Stimulated activated CD8-positive, alpha-beta memory T cell treated with anti-CD3 and anti-CD28 coated beads, Interleukin-12 subunit alpha, Interleukin-12 subunit beta, amount 100 ng/mL, for 1 hour (primary cell): Measurements from ENCODE around the gene SLAMF7.
A peak's percentile ranks its signal among the peaks of the same experiment; 100 is the strongest.
"Not testable (repeated sequence)": the region's sequence is repeated elsewhere in the genome, so short reads cannot be mapped to it uniquely, and the experiment has no call there.

Source experiments
- DNase-seq: peaks from one replicate; pipeline ENCODE4 v3.0.0-alpha.2; 2020; ENCODE audit warnings: low read depth

SLAMF7 gene

DNA sequence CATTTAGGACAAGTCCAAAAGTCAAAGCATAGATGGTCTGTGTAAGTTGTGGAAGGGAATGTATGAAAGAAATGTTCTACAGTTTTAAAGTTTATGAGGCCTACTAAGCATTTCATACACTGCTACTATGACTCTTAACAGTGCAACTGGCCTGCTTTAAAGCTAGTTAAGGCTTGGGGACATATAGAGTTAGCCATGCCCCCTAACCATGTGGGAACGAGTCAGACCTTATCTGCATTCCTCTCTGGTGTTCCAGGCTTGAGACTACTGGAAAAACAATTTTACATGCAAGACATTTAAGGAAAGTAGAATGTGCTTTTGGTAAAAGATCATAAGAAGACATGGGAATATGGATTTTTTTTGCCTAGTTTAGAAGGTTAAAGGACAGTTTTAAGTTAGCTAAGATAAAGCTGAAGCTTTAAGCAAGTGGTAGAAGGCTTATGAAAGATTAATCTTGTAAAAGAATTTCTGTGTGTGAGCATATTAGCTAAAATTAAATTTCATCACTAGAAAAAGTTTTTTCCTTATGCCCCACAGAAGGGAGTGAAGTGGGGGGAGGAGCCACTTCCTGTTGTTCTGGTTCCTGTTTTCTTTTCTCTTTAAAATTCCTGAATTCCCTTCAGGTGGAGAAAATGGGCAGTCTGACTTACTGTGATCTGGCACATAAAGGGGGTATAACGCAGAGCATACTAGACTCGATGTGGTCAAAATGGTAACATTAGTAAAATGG, 18.5 kb upstream of the SLAMF7 start:
- no peak for DNase-seq

DNA sequence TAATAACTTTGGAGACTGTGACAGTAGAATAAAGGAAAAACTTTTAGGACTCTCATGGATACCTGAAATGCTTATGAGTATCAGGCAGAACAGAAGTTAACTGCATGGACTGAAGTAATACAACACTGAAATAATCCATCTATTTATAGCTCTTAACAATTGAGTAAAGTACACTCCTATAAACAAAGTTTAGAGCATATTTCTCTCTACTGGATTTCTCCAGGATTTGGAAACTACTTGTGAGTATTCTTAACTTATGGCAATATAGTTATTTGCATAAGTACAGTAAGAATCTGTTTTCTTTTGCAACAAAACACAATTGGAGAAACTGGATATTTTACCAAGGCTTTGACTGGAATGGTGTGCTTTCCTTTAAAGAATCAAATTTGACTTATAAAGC, 17.6 kb upstream of the SLAMF7 start:
- DNase-seq = no peak

DNA sequence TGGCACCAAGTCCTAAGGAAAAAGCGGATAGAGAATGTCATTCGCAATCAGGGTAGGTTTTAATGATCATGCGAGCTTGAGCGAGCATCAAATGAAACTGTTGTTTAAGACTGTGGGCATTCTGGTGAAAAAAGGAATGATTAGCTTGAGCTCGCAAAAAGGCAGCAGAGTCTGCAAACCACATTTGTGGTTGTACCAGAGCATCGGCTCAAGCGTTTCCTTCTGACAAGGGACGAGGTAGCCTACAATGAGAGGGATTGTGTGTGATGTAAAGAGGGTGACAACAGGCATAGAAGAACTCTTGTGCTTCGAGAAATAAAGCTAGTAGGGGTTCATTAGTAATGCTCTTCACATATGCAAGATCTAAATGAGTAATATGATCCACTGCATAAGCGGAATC, 16.3 kb upstream of the SLAMF7 start:
- DNase-seq = no peak

DNA sequence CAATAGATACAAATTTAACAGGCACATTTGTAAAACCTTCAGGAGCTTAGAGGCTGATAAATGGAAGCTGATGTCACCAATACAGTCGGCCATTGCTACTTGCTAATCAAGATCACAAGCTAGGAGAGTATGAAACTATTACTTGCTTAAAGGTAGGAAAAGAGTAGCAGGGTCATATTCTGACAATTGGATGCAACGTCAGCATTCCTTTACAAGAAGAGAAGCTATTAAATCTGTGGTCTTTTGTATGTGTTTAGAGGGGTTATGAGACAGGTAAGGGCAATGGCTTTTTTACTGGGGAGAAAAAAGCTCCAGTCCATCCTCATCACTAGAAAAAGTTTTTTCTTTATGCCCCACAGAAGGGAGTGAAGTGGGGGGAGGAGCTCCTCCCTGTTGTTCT, 15.7 kb upstream of the SLAMF7 start:
- no peak for DNase-seq

DNA sequence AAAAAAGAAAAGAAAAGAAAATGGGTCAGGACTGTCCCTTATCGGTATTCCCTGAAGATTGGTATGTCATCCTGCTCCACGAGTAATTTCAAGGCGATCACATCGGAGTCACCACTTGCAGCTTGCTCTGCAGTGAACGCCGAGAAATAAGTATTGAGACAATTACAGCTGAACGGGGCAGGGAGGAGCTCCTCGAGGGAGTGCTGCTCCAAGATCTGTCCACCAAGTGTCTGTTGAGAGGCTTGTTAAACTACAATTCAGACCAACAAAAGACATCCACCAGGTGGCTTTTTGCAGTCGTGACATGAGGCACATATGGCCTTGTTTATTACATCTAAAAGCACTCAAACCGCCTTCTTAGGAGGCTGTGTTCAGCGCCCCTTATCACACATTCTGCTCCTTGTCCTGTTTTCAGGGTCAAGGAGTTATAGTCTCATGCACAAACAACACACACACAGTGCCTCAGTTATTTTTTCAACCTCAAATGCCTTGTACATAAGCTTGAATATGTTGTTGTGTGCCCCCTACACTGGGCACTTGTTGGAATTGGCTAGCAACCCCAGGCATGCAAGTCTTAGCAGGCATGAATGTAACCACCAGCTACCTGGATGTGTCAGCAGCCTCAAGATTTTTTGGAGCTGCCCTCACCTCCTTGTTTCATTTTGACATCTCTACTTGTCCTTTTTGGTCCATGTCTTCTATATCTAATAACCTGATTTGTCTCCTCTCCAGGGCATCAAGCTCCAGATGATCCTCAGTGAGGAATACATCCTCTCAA, 14.4 kb upstream of the SLAMF7 start:
- no peak for DNase-seq

DNA sequence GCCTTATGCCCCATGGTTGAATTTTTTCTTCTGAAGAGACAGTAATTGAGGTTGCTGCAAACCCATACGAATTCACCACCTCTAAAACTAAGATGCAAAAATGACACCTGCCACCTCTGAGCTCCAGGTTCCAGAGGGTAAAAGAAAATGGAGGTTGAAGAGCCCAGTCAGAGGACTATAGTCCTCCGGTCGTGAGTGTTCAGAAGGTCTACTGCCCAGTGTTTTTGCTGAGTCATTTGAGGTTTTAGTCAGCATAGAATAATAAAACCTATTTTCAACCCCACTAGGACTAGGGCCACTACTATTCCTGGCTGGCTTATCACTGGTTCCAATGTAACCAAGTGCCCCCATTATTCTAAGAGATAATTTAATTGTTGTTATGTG, 12.9 kb upstream of the SLAMF7 start:
- no peak for DNase-seq

DNA sequence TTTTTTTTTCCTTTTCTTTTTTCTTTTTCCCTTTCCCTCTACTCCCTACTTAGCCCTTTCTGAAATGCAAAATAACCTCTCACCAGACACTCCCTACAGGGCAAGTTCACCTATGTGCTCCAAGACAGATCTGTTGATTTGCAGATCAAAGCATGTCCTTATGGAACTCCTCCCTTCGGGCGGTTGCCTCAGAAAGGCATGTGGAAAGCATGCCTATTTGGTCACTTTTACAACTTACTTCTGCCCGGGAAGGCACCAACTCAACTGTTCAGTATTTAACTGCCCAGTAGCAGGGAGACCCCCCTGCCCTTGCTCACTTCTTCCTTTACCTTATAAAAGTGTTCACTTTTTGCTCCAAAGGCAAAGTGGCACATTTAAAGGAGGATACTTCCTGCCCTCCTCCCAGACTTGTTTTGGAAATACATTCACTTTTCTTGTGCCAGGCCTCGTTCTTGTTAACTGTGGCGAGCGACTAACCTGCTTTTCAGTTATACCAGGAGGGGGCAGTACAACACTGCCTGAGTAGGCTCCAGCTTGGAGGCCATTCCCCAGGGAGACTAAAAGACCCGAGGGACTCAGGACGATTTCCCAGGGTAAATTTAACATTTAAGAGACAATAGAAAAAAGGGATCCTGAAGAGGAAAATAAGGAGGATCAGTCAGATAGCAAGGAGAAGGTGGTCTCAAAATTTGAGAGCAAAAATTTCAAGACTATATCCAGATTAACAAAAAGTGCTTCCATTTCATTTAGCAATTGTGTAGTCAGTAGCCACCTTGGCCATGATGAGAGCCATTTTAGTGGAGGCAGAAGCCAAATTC, 12.3 kb upstream of the SLAMF7 start:
- DNase-seq = peak; percentile 53

DNA sequence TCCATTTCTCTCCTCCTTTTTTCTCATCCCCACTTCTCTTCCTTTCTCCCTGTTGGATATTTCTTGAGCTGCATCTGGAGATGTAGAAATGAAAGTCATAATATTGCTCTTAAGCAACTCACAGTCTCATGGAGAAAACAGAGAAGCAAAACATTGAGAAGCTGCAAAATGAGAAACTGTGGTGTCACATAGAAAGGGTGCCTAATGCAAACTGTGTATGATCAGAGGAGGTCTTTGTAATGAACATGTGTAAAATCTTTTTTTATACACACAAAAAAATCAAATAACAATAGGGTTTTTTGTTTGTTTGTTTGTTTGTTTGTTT, 11.8 kb upstream of the SLAMF7 start:
- DNase-seq = no peak

DNA sequence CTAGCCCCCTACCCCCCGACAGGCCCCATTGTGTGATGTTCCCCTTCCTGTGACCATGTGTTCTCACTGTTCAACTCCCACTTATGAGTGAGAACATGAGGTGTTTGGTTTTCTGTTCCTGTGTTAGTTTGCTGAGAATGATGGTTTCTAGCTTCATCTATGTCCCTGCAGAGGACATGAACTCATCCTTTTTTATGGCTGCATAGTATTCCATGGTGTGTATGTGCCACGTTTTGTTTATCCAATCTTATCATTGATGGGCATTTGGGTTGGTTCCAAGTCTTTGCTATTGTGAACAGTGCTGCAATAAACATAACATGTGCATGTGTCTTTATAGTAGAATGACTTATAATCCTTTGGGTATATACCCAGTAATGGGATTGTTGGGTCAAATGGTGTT, 7.5 kb upstream of the SLAMF7 start:
- DNase-seq = not testable (repeated sequence)

DNA sequence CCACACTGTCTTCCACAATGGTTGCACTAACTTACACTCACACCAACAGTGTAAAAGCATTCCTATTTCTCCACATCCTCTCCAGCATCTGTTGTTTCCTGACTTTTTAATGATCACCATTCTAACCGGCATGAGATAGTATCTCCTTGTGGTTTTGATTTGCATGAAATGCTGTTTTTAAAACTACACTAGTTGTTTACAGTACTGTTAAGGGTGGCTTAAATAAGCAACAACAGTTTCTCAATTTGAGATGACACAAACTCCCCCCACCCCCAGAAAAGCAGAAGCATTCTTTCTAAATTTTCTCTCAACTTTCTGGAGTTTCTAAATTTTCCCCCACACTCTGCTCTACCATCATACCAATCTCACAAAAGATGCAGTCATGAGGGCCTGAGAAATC, 7.1 kb upstream of the SLAMF7 start:
- no peak for DNase-seq

DNA sequence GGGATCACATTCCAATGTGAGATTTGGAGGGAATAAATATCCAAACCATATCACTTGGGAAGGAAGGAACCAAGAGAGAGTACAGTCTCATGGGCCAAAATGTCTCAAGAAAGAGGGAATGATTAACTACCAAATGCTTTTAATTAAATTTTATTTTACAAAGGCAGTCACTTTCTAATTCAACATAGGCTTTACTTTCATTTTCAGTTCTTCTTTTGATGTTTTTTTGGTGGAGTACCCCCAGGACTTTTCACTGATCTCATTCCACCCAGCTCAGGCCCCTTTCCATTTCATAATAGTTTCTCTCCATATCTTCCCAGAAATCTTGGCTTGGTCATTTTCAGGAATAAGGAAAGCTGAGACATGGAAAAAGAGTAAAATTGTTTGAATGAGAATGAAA, 5.1 kb upstream of the SLAMF7 start:
- no peak for DNase-seq

DNA sequence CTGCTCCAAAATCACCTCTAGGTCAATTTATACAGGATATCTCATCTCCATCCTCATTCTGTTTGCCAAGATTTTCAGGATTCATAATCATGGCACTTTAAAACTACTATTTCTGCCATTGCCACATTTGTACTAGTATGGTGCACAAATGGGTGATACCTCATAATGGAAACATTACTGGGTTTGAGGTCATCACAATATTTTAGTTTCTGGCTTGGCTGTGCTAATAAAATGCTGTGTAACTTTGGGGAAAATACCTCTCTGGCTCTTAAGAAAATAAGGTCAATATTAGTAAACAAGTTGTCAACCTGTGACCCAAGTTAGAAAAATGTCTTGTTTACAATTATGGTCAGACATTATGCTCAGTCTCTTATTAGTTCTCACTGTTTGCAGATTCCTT, 4.7 kb upstream of the SLAMF7 start:
- no peak for DNase-seq

DNA sequence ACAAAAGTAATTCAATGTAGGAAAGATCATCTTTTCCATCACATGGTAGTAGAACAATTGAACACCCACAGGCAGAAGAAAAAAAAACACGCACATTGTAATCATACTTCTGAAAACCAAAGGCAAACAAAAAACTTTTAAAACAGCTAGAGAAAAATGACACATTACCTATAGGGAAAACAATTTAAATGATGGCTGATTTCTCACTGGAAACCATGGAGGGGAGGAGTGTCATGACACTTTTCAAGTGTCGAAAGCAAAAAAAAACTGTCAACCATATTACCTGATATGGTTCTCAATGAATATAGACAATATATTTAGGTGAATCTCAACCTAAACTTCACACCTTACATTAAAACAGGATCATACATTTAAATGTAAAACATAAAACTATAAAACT, 776 bp upstream of the SLAMF7 start:
- DNase-seq = no peak

DNA sequence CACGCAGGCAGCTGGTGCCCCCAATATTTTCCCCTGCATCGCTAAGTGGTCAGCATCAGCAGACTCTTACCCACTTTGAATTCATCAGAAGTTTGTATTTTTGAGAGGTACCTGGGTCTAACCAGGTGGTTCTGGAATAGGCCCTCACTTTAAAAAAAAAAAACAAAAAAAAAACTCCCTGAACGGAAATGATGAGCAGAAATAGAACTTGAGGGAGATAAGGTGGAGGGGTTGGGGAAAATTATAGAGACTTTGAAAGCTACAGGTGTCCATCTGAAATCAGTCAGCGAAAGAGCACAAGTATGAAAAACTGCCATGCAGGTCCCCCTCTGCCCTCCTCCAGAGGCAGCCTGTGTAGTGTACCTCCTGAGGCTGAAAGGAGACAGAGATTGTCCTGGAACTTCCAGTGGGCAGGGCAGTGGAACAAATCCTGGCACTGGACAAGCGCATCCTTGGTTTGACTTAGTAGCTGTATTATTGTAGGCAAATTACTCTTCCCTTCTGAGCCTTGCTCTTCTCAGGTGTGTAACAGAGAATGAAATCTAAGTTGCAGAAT, 1.2 kb downstream of the SLAMF7 start:
- DNase-seq = no peak

DNA sequence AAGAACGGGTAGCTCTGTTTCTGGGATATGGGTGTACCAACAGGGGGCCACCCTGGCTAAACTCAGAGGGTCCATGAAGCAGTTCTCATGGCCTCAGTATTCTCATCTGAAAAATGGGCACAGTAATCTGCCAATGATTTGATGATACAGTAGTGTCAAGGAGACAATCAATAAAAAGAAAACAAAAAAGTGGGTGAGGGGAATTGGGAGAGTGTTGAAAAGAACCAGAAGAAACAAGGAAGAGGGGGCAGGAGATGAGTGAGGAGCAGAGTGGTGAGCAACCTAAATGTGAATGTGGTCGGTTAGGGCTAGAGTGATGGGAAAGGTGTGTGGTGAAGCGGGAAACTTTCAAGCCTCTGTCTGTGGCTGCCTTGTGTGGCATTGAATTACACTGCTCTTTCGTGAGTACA, 2.0 kb downstream of the SLAMF7 start:
- no peak for DNase-seq

DNA sequence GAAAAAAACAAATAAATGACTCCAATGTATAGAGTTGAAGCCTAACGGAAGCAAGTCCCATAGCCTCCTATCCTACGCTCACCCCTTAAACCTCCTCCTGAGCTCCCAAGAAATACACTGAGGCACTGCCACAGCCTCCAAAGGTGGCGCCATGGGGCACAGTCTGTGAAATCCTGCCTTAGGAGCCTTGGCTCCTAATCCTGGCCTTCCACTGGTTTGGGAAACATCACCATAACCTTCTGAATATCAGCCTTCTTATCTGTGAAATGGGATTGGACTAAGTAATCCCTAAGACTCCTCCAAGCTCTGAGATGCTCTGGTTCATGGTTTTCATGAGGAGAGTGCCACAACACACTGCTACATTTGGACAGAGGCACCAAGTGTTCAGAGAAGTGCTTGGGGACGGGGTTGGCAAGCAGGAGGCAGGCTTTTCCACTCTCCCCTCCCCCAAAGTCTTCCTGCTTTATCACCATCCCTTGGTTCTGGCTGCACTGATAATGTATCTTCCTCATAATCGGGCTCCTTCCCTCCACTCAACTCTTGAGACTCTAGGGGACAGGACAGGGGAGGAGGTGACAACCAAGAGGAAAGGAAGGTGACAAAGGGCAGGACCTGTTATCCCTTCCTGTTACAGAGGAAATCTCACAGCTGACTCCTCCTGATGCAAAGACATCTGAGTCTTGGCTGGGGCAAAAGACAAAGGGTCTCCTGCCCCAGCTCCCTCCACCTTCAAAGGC, 2.7 kb downstream of the SLAMF7 start:
- no peak for DNase-seq

DNA sequence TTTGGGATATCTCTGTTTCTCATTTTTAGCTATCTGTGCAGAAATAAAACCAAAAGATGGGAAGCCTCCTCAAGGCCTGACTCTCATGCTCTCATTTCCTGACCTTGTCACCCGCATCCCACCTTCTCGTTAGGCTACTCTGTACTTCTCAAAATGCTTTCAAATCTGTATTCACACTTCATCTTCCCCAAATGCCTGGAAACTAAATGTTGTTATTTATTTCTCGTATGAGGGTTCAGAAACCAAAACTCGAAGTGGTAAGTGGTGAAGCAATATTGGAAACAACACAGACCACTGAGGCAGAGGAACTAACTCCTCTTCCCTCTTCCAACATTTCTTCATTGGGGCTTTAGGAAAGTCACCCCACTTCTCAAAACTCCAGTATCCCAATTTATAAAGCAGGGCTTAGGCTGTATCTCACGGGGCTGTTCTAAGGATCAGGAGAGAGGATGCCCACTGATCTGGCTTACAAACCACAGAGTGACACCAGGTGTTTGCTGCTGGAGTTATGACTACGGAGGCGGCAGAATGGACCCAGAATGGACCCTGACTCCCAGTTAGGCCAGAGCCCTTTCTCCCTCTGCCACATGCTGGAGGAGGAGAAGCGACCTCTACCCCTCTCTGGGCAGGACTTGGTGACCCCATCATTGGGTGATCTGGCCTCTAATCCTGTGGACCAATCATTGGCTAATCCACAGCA, 3.5 kb downstream of the SLAMF7 start:
- DNase-seq = no peak

DNA sequence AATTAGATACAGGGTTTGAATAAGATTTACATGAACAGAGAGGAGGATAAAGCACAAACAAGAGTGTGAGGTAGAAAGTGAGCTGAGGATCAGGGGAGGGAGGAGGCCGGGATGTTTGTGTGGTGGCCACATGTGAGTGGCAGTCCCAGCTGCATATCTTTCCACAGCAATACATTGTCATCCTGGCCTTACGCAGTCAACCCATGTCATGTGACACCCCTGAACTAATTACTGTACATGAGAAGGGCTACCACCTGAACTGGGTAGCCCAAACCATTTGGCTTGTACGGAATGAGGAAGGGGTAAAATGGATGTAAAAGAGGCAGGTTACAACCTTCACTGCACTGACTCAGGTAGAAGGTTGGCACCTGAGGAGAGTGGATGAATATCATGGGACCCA, 4.2 kb downstream of the SLAMF7 start:
- DNase-seq = no peak

DNA sequence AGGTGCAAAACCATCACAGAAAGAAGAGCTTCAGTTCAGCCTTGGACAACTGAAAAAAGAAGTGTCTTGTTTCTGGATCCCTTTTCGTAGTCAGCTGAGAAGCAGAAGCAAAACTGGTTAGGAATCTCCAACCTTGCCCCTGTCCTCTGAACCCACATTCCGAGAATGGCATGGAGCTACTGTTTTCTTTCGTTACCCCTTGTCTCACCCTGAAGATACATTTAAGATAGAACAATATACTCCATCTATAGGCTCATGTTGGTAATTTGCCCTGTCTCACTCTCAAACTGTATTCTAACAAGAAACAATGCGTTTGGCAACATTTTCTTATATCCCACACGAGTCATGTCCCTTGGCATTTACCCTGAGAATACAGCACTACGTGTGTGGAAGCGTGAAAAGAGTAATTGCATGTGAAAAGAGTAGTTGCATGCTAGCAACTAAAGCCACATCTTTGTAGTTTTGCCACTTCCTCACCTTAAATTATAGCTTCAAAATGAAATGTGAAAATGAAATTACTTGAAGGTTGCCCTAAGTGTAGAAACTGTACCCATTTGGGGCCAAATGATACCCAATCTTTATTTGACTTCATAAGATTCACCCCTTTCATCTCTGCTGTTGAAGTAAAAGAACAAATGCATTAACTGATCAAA, 5.3 kb downstream of the SLAMF7 start:
- DNase-seq = no peak

DNA sequence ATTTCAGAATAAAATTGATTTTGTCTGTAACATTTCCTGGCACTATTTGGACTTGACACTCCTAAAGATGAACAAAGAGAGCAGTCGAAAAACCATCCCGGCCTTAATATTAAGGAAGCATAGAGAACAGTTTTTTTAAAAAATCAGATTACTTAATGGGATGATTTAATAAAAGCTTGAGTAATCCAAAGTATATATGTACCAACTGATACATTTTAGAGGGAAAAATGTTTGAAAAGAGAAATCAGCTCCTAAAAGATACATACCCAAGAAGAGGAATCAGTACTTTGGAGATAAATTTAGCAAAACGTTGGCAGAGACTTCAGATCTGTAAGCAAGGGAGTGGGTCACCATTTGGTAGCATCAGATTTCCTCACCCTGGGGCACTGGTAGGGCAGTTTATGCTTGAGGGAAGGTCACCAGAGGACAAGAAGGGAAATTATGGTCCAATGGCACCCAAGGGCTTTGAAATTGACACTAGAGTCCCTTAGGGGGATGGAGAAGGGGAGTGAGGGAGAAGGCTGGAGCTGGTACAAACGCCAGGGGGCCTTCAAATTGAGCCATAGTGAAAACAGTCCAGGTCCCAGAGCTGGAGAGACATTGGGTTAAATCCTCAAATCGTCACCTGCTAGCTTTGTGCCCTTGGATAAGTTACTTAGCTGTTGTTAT, 5.9 kb downstream of the SLAMF7 start:
- DNase-seq = no peak
